Neural progenitor cell (in vitro differentiated cells): ENCODE data around the gene CPOX.

Experiments
- EZH2 ChIP-seq: fragments of 200-600 bp; sonication (generic); IDR thresholded peaks from 2 replicates; pipeline ENCODE4 v1.6.1; 2017; ENCODE audit warnings: antibody characterized with exemption, mild to moderate bottlenecking, moderate library complexity
- EZH2phosphoT487 ChIP-seq: fragments of 200-600 bp; sonication (generic); IDR thresholded peaks from 2 replicates; pipeline ENCODE4 v1.6.1; 2017; ENCODE audit warnings: antibody characterized with exemption
- TF ChIP-seq, protein P1 (sequence below): fragments of 200-600 bp; sonication (generic); IDR thresholded peaks from 2 replicates; pipeline ENCODE4 v1.5.1; 2017; ENCODE audit warnings: antibody characterized with exemption, mild to moderate bottlenecking

DNA sequence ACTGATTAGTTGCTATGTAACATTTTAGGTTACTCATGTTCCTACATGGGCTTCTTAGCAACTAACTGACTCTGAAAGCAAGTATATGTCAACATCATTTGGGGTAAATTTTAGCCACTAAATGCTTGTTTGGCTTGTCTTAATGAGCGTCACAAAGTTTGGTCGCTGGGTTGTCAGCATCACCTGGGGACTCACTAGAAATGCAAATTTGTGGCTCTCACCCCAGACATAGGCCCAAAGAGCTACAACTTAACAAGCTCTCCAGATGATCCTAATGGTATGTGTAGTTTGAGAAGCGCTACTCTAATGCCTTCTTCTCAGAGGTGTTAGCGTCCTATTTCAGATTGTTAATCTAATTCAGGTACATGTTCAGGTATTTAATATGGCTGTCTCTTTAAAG is 32.7 kb upstream of the CPOX start:
- TF ChIP-seq EZH2, result no peak
- TF ChIP-seq, protein P1, sequence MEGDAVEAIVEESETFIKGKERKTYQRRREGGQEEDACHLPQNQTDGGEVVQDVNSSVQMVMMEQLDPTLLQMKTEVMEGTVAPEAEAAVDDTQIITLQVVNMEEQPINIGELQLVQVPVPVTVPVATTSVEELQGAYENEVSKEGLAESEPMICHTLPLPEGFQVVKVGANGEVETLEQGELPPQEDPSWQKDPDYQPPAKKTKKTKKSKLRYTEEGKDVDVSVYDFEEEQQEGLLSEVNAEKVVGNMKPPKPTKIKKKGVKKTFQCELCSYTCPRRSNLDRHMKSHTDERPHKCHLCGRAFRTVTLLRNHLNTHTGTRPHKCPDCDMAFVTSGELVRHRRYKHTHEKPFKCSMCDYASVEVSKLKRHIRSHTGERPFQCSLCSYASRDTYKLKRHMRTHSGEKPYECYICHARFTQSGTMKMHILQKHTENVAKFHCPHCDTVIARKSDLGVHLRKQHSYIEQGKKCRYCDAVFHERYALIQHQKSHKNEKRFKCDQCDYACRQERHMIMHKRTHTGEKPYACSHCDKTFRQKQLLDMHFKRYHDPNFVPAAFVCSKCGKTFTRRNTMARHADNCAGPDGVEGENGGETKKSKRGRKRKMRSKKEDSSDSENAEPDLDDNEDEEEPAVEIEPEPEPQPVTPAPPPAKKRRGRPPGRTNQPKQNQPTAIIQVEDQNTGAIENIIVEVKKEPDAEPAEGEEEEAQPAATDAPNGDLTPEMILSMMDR, result no peak
- TF ChIP-seq EZH2phosphoT487, result no peak
